Trophoblast cell (in vitro differentiated cells and primary cell): ENCODE data around the gene P3H2.

ENCODE experiments used
- DNase-seq, 2 donors: peaks; one replicate each; pipeline ENCODE4 v3.0.0-alpha.2; 2016
- H2AFZ ChIP-seq: 2 replicates; pipeline ENCODE4 v1.6.1; 2013; ENCODE audit warnings: low read length, moderate library complexity, mild to moderate bottlenecking; ENCODE audit not compliant: insufficient read depth, poor library complexity
- H2AK5ac ChIP-seq: 2 replicates; pipeline ENCODE4 v1.6.1; 2013; ENCODE audit warnings: mild to moderate bottlenecking, low read length
- H2BK120ac ChIP-seq: 2 replicates; pipeline ENCODE4 v1.6.1; 2013; ENCODE audit warnings: low read length, mild to moderate bottlenecking, moderate library complexity; ENCODE audit not compliant: insufficient read depth, poor library complexity
- H2BK12ac ChIP-seq: 2 replicates; pipeline ENCODE4 v1.6.1; 2013; ENCODE audit warnings: mild to moderate bottlenecking, low read length, moderate library complexity
- H2BK5ac ChIP-seq: 2 replicates; pipeline ENCODE4 v1.6.1; 2013; ENCODE audit warnings: low read length, low read depth, moderate library complexity, mild to moderate bottlenecking; ENCODE audit not compliant: poor library complexity
- H3K14ac ChIP-seq: 2 replicates; pipeline ENCODE4 v1.6.1; 2013; ENCODE audit warnings: mild to moderate bottlenecking, low read length
- H3K18ac ChIP-seq: 2 replicates; pipeline ENCODE4 v1.6.1; 2013; ENCODE audit warnings: mild to moderate bottlenecking, low read length
- H3K23ac ChIP-seq: 2 replicates; pipeline ENCODE4 v1.6.1; 2013; ENCODE audit warnings: low read length
- H3K27ac ChIP-seq: 2 replicates; pipeline ENCODE4 v1.5.1; 2013; ENCODE audit warnings: low read depth, mild to moderate bottlenecking, inconsistent platforms, low read length, moderate library complexity
- H3K27me3 ChIP-seq: 2 replicates; pipeline ENCODE4 v1.6.1; 2013; ENCODE audit warnings: inconsistent platforms, mild to moderate bottlenecking, low read length, moderate library complexity; ENCODE audit not compliant: insufficient read depth
- H3K36me3 ChIP-seq, 2 experiments: 1 replicate in 1 of 2; 2 replicates in 1 of 2; pipeline ENCODE4 v1.6.1; 2013; ENCODE audit warnings: low read length in 2 of 2, mild to moderate bottlenecking in 2 of 2, moderate library complexity in 1 of 2; ENCODE audit not compliant: insufficient read depth in 2 of 2, control insufficient read depth in 1 of 2
- H3K4ac ChIP-seq: 2 replicates; pipeline ENCODE4 v1.6.1; 2013; ENCODE audit warnings: low read depth, mild to moderate bottlenecking, low read length, moderate library complexity
- H3K4me1 ChIP-seq, 2 experiments: 1 replicate in 1 of 2; 2 replicates in 1 of 2; pipeline ENCODE4 v1.6.1; 2013; ENCODE audit warnings: low read length in 2 of 2, mild to moderate bottlenecking in 2 of 2, moderate library complexity in 1 of 2; ENCODE audit not compliant: insufficient read depth in 2 of 2, control insufficient read depth in 1 of 2
- H3K4me2 ChIP-seq: 2 replicates; pipeline ENCODE4 v1.6.1; 2013; ENCODE audit warnings: inconsistent platforms, mild to moderate bottlenecking, low read length, moderate library complexity
- H3K4me3 ChIP-seq: 2 replicates; pipeline ENCODE4 v1.5.1; 2013; ENCODE audit warnings: mild to moderate bottlenecking, low read depth, low read length, inconsistent platforms
- H3K79me1 ChIP-seq: one replicate; pipeline ENCODE4 v1.6.1; 2013; ENCODE audit warnings: low read length
- H3K79me2 ChIP-seq: 2 replicates; pipeline ENCODE4 v1.6.1; 2013; ENCODE audit warnings: low read length, mild to moderate bottlenecking; ENCODE audit not compliant: control insufficient read depth, insufficient read depth, poor library complexity
- H3K9ac ChIP-seq: 2 replicates; pipeline ENCODE4 v1.6.1; 2013; ENCODE audit warnings: mild to moderate bottlenecking, low read length
- H3K9me3 ChIP-seq: 2 replicates; pipeline ENCODE4 v1.6.1; 2013; ENCODE audit warnings: low read depth, mild to moderate bottlenecking, control low read depth, inconsistent platforms, low read length; ENCODE audit not compliant: insufficient read depth
- H4K12ac ChIP-seq: 2 replicates; pipeline ENCODE4 v1.6.1; 2013; ENCODE audit warnings: low read depth, mild to moderate bottlenecking, low read length, moderate library complexity
- H4K8ac ChIP-seq: 2 replicates; pipeline ENCODE4 v1.6.1; 2013; ENCODE audit warnings: low read depth, mild to moderate bottlenecking, low read length, moderate library complexity
- H4K91ac ChIP-seq: one replicate; pipeline ENCODE4 v1.6.1; 2013; ENCODE audit warnings: low read depth, mild to moderate bottlenecking, low read length, moderate library complexity
- WGBS: extraction: QIAGEN DNeasy Blood & Tissue Kit; methylation state at CpG from one replicate; pipeline ENCODE4 v1.1.7; 2013; ENCODE audit warnings: missing lambda C conversion rate; ENCODE audit not compliant: insufficient read length, insufficient coverage; ENCODE audit errors: extremely low coverage; 5-methylcytosine and 5-hydroxymethylcytosine counted together

The P3H2 gene

GRCh38 chr3:190089711-190090110 is 31.0 kb downstream of the P3H2 start:
- no peak overlapping the region for H2BK5ac ChIP-seq
- H3K18ac ChIP-seq = no peak overlapping the region
- no peak overlapping the region for H3K4me2 ChIP-seq
- no peaks in the 10 kb centered on the region for H3K79me2 ChIP-seq
- H3K9ac ChIP-seq = no peak overlapping the region
- H4K12ac ChIP-seq = no peak overlapping the region
- no peak overlapping the region for H3K23ac ChIP-seq
- H3K27me3 ChIP-seq = no peaks in the 10 kb centered on the region
- no peak overlapping the region for H4K91ac ChIP-seq
- no peak overlapping the region for H4K8ac ChIP-seq
- H3K79me1 ChIP-seq = no peaks in the 10 kb centered on the region
- H3K4me1 ChIP-seq = peaks cover 0 to 2% of the 10 kb centered on the region in 2 experiments
- no peak overlapping the region for H2AK5ac ChIP-seq
- WGBS = no CpG with 5 or more reads among the region's 4 CpGs
- H2BK120ac ChIP-seq = no peak overlapping the region
- H3K4ac ChIP-seq = no peak overlapping the region
- H3K36me3 ChIP-seq = no peaks in the 10 kb centered on the region
- no peak overlapping the region for H3K14ac ChIP-seq
- no peak for DNase-seq
- no peak overlapping the region for H3K27ac ChIP-seq
- no peak overlapping the region for H2BK12ac ChIP-seq
- H2AFZ ChIP-seq = no peak overlapping the region
- H3K9me3 ChIP-seq = no peaks in the 10 kb centered on the region
- no peak overlapping the region for H3K4me3 ChIP-seq

DNA sequence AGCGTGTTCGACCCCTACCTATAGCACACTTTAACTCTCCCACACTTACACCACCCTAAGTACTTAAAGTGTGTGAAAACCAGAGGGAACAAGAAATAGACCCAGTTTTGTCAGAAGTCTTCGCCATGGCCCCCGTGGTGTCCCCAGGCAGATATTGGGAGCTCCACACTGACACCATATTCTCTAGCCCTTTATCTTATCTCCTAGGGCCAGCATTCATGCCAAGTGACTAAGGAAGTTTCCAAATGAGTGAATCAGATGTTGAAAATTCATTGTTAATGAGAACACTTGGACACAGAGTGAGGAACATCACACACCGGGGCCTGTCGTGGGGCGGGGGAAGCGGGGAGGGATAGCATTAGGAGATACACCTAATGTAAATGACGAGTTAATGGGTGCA is 31.8 kb downstream of the P3H2 start:
- no peaks in the 10 kb centered on the region for H3K9me3 ChIP-seq
- no peak overlapping the region for H3K9ac ChIP-seq
- H2BK5ac ChIP-seq = no peak overlapping the region
- no peak overlapping the region for H3K4me2 ChIP-seq
- H2AFZ ChIP-seq = no peak overlapping the region
- H3K14ac ChIP-seq = no peak overlapping the region
- no peak overlapping the region for H3K4ac ChIP-seq
- no peak overlapping the region for H2BK12ac ChIP-seq
- H3K36me3 ChIP-seq = no peaks in the 10 kb centered on the region
- no peaks in the 10 kb centered on the region for H3K27me3 ChIP-seq
- WGBS = no CpG with 5 or more reads among the region's 9 CpGs
- no peak overlapping the region for H3K23ac ChIP-seq
- H3K4me1 ChIP-seq = no peaks in the 10 kb centered on the region
- peak; percentile 29 to 73 for DNase-seq
- H4K8ac ChIP-seq = no peak overlapping the region
- no peak overlapping the region for H3K27ac ChIP-seq
- H3K79me2 ChIP-seq = no peaks in the 10 kb centered on the region
- no peaks in the 10 kb centered on the region for H3K79me1 ChIP-seq
- H3K18ac ChIP-seq = no peak overlapping the region
- no peak overlapping the region for H3K4me3 ChIP-seq
- H4K91ac ChIP-seq = no peak overlapping the region
- no peak overlapping the region for H2AK5ac ChIP-seq
- H4K12ac ChIP-seq = no peak overlapping the region
- H2BK120ac ChIP-seq = no peak overlapping the region

- Histone ChIP-seq H3K4ac (no peak overlapping the region), H3K9me3 (no peaks in the 10 kb centered on the region), H3K9ac (no peak overlapping the region), H3K27me3 (no peaks in the 10 kb centered on the region), H3K4me2 (no peak overlapping the region), H3K18ac (no peak overlapping the region), H3K36me3 (no peaks in the 10 kb centered on the region), H3K4me3 (no peak overlapping the region), H3K79me2 (no peaks in the 10 kb centered on the region), H3K79me1 (no peaks in the 10 kb centered on the region), H3K27ac (no peak overlapping the region), H2AK5ac (no peak overlapping the region), H2BK120ac (no peak overlapping the region), H2BK12ac (no peak overlapping the region), H2AFZ (no peak overlapping the region), H4K8ac (no peak overlapping the region), H3K4me1 (no peaks in the 10 kb centered on the region), H4K12ac (no peak overlapping the region), H3K23ac (no peak overlapping the region), H3K14ac (no peak overlapping the region), H4K91ac (no peak overlapping the region), H2BK5ac (no peak overlapping the region)
- WGBS = no CpG with 5 or more reads among the region's 2 CpGs
- no peak for DNase-seq
Observed at GRCh38 chr3:190086191-190086590, 34.5 kb downstream of the P3H2 start.

GRCh38 chr3:190084983-190085382 is 35.7 kb downstream of the P3H2 start:
- Histone ChIP-seq H3K27ac (no peak overlapping the region), H4K12ac (no peak overlapping the region), H3K9ac (no peak overlapping the region), H3K27me3 (no peaks in the 10 kb centered on the region), H3K4me1 (no peaks in the 10 kb centered on the region), H2BK5ac (no peak overlapping the region), H3K9me3 (no peaks in the 10 kb centered on the region), H3K18ac (no peak overlapping the region), H3K79me2 (no peaks in the 10 kb centered on the region), H3K79me1 (no peaks in the 10 kb centered on the region), H4K8ac (no peak overlapping the region), H3K36me3 (peaks cover 0 to 1% of the 10 kb centered on the region in 2 experiments), H3K4me2 (no peak overlapping the region), H2BK120ac (no peak overlapping the region), H2BK12ac (no peak overlapping the region), H3K14ac (no peak overlapping the region), H3K4ac (no peak overlapping the region), H2AFZ (no peak overlapping the region), H3K23ac (no peak overlapping the region), H3K4me3 (no peak overlapping the region), H4K91ac (no peak overlapping the region), H2AK5ac (no peak overlapping the region)
- no peak for DNase-seq
- WGBS = no CpG with 5 or more reads among the region's 3 CpGs
